GM12865 (cell line): ENCODE measurements around the gene PITX3.

Experiments used
- DNase-seq: peaks from one replicate; pipeline ENCODE4 v3.0.0; 2010; ENCODE audit warnings: low read depth
- H3K4me3 ChIP-seq: 2 replicates; pipeline ENCODE4 v1.5.1; 2011; ENCODE audit warnings: mild to moderate bottlenecking, low read depth, low read length, control low read depth
- CTCF ChIP-seq: IDR thresholded peaks from 2 replicates; pipeline ENCODE4 v1.5.1; 2011; ENCODE audit warnings: low read length, control low read depth, low read depth, inconsistent platforms; ENCODE audit not compliant: insufficient read depth; ENCODE audit errors: missing control alignments

Gene PITX3

GRCh38 chr10:102274062-102274461 is 32.8 kb upstream of the PITX3 start:
- no peak for TF ChIP-seq CTCF
- no peak overlapping the region for H3K4me3 ChIP-seq
- no peak for DNase-seq

- TF ChIP-seq CTCF = no peak
- H3K4me3 ChIP-seq = no peak overlapping the region
- DNase-seq = no peak
Measured at GRCh38 chr10:102269017-102269416, 27.7 kb upstream of the PITX3 start.

GRCh38 chr10:102268375-102268888 is 27.1 kb upstream of the PITX3 start:
- no peak overlapping the region for H3K4me3 ChIP-seq
- DNase-seq = peak; percentile 10
- TF ChIP-seq CTCF = no peak

- no peak for DNase-seq
- no peak overlapping the region for H3K4me3 ChIP-seq
- no peak for TF ChIP-seq CTCF
Measured at GRCh38 chr10:102267748-102268147, 26.4 kb upstream of the PITX3 start.

- no peak overlapping the region for H3K4me3 ChIP-seq
- DNase-seq = no peak
- no peak for TF ChIP-seq CTCF
Measured at GRCh38 chr10:102266670-102267069, 25.4 kb upstream of the PITX3 start.

- TF ChIP-seq CTCF = no peak
- no peak for DNase-seq
- no peak overlapping the region for H3K4me3 ChIP-seq
Measured at GRCh38 chr10:102264371-102264770, 23.1 kb upstream of the PITX3 start.

GRCh38 chr10:102262744-102263370 is 21.5 kb upstream of the PITX3 start:
- DNase-seq = no peak
- no peak for TF ChIP-seq CTCF
- H3K4me3 ChIP-seq = no peak overlapping the region
